ENCODE measurements around the gene SF3B3. TPM values are rescaled to one million over a fixed set of nuclear protein-coding genes. Genes with fewer than 3 reads are reported as not detected.
A peak's percentile ranks its signal among the peaks of the same experiment; 100 is the strongest.

SF3B3 gene
- total and polyA plus RNA-seq, 2 donors (not counting 1 experiment from before 2014, with no cell fraction given) = 67.1 to 266 TPM

GRCh38 chr16:70475054-70475871, 48.4 kb upstream of the SF3B3 start:
- no peaks in the 10 kb centered on the region for H3K4me1 Mint-ChIP-seq
- H3K4me3 Mint-ChIP-seq = no peak overlapping the region
- WGBS (ENCODE audit: insufficient coverage) = 89% methylated on average over 24 of the region's 24 CpGs
- ChIA-PET POLR2A (interaction anchor here (0.6 kb wide), 1 partner anchor 416 kb away, joined by 3 read pairs; no protein-coding TSS in a partner anchor), CTCF (interaction anchor here (1.2 kb wide), 1 partner anchor 9 kb away, joined by 4 read pairs; no protein-coding TSS in a partner anchor)
- no peak overlapping the region for H3K4me2 ChIP-seq (replicated peaks; ENCODE audit: low read depth, low read length, poor library complexity, severe bottlenecking)
- no peaks in the 10 kb centered on the region for H4K20me1 ChIP-seq (ENCODE audit: control insufficient read depth, insufficient read depth, low read length, poor library complexity, severe bottlenecking)
- no peaks in the 10 kb centered on the region for H3K27me3 Mint-ChIP-seq
- H3K79me2 ChIP-seq (ENCODE audit: control insufficient read depth, insufficient read depth, low read length) = no peaks in the 10 kb centered on the region
- no peak overlapping the region for H3K9ac ChIP-seq (ENCODE audit: low read length)
- H3K9me3 ChIP-seq (ENCODE audit: control extremely low read depth in 1 of 3, control insufficient read depth in 2 of 3, insufficient read depth in 1 of 3, low read length in 2 of 3) = no peaks in the 10 kb centered on the region
- DNase-seq (no peak), ATAC-seq (ENCODE audit: low read depth) (no peak)
- H3K27me3 ChIP-seq (replicated peaks in 1 of 4; ENCODE audit: control extremely low read depth in 1 of 4, control insufficient read depth in 3 of 4, insufficient read depth in 4 of 4, low read length in 3 of 4) = no peaks in the 10 kb centered on the region
- no peaks in the 10 kb centered on the region for H3K9me3 Mint-ChIP-seq (ENCODE audit: insufficient read depth)
- TF ChIP-seq CTCF (IDR thresholded peaks at IDR 0.05) = no peak
- intact Hi-C loops (cut with micrococcal nuclease) = no loop called here
- H3K4me3 ChIP-seq (ENCODE audit: control extremely low read depth in 1 of 5, extremely low read depth in 1 of 5, insufficient read depth in 1 of 5, low read depth in 2 of 5, low read length in 4 of 5) = no peak overlapping the region
- H3K36me3 ChIP-seq (replicated peaks in 1 of 2; ENCODE audit: control extremely low read depth in 1 of 2, control insufficient read depth in 1 of 2, extremely low read depth in 1 of 2, insufficient read depth in 2 of 2, low read length in 1 of 2) = peaks cover 0 to 19% of the 10 kb centered on the region in 2 experiments
- no peak overlapping the region for H2AFZ ChIP-seq (ENCODE audit: insufficient read depth, low read depth, low read length, poor library complexity, severe bottlenecking)
- no peak overlapping the region for H3K27ac ChIP-seq (ENCODE audit: low read length in 2 of 2)
- no peaks in the 10 kb centered on the region for H3K4me1 ChIP-seq (ENCODE audit: control insufficient read depth in 2 of 2, insufficient read depth in 2 of 2, low read length in 2 of 2)
- H3K27ac Mint-ChIP-seq = no peak overlapping the region

- H3K79me2 ChIP-seq (ENCODE audit: control insufficient read depth, insufficient read depth, low read length) = no peaks in the 10 kb centered on the region
- H3K4me2 ChIP-seq (replicated peaks; ENCODE audit: low read depth, low read length, poor library complexity, severe bottlenecking) = no peak overlapping the region
- Mint-ChIP-seq H3K4me3 (no peak overlapping the region), H3K9me3 (ENCODE audit: insufficient read depth) (no peaks in the 10 kb centered on the region), H3K27ac (no peak overlapping the region), H3K4me1 (no peaks in the 10 kb centered on the region), H3K27me3 (no peaks in the 10 kb centered on the region)
- ATAC-seq (ENCODE audit: low read depth) = peak; percentile 20
- no peak overlapping the region for H3K27ac ChIP-seq (ENCODE audit: low read length in 2 of 2)
- no peaks in the 10 kb centered on the region for H3K27me3 ChIP-seq (replicated peaks in 1 of 4; ENCODE audit: control extremely low read depth in 1 of 4, control insufficient read depth in 3 of 4, insufficient read depth in 4 of 4, low read length in 3 of 4)
- no peak overlapping the region for H2AFZ ChIP-seq (ENCODE audit: insufficient read depth, low read depth, low read length, poor library complexity, severe bottlenecking)
- DNase-seq = no peak
- no peaks in the 10 kb centered on the region for H3K4me1 ChIP-seq (ENCODE audit: control insufficient read depth in 2 of 2, insufficient read depth in 2 of 2, low read length in 2 of 2)
- H3K36me3 ChIP-seq (replicated peaks in 1 of 2; ENCODE audit: control extremely low read depth in 1 of 2, control insufficient read depth in 1 of 2, extremely low read depth in 1 of 2, insufficient read depth in 2 of 2, low read length in 1 of 2) = peaks cover 4 to 30% of the 10 kb centered on the region in 2 experiments
- no peak overlapping the region for H3K9ac ChIP-seq (ENCODE audit: low read length)
- H4K20me1 ChIP-seq (ENCODE audit: control insufficient read depth, insufficient read depth, low read length, poor library complexity, severe bottlenecking) = no peaks in the 10 kb centered on the region
- H3K4me3 ChIP-seq (ENCODE audit: control extremely low read depth in 1 of 5, extremely low read depth in 1 of 5, insufficient read depth in 1 of 5, low read depth in 2 of 5, low read length in 4 of 5) = no peak overlapping the region
- intact Hi-C loops (cut with micrococcal nuclease) = no loop called here
- no peak for TF ChIP-seq CTCF (IDR thresholded peaks at IDR 0.05)
- TF ChIP-seq EZH2 (IDR thresholded peaks at IDR 0.05; ENCODE audit: borderline replicate concordance, insufficient read depth, low read depth, low read length, poor library complexity, severe bottlenecking) = no peak
- H3K9me3 ChIP-seq (ENCODE audit: control extremely low read depth in 1 of 3, control insufficient read depth in 2 of 3, insufficient read depth in 1 of 3, low read length in 2 of 3) = no peaks in the 10 kb centered on the region
- ChIA-PET CTCF (interaction anchor here (1.0 to 1.4 kb wide), 3 partner anchors 80 to 107 kb away, joined by 3 to 5 read pairs (median 3); no protein-coding TSS in a partner anchor), POLR2A (no interaction called here)
- 89% methylated on average over 11 of the region's 13 CpGs for WGBS (ENCODE audit: insufficient coverage)
Measured at GRCh38 chr16:70476272-70477020, 47.2 kb upstream of the SF3B3 start.
